HG02973 (cell line): ENCODE data around the gene USH2A.
"Not testable (repeated sequence)": the region's sequence is repeated elsewhere in the genome, so short reads cannot be mapped to it uniquely, and the experiment has no call there.

Experiments used
- ATAC-seq: cut with Tn5 transposase; IDR thresholded peaks from one replicate; pipeline ENCODE4 v1.9.1; 2021; ENCODE audit warnings: moderate library complexity; ENCODE audit not compliant: unreplicated experiment

Gene USH2A

DNA sequence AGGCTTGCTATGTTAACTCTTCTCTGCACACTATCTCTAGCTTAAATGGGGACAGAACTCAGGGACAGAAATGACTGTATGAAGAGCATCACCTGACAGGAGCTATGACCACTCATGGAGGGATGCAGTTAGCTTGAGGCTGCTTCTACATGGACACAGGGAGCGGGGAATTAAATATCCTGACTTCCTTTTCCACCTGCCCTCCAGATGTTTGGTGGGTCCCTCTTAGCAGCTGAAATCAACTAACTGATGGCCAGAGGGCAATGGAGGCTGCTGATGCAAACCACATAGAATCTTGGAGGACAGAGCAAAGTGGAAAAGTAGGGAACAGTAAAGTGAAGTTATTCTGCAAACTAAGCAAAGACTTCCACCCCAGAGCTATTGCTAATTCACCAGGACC, 214.1 kb downstream of the USH2A start:
- no peak for ATAC-seq

DNA sequence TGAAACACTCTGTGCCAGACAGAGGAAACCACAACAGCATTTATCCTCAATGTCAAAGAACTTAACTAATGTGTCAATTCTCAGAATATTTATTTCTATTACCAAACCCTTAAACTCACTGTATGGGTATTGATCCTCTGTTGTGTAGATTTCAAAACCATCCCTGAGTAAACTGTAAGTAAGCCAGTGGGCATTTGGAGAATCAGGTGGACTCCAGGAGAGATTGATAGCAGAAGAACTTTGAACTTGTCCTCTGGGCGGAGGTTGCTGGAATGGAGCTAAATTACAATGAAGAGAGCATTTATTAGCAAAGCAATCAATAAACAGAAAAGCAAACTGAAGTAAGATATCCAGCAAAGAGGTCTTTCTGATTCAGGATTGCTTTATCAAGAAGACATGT, 216.1 kb downstream of the USH2A start:
- ATAC-seq = no peak

DNA sequence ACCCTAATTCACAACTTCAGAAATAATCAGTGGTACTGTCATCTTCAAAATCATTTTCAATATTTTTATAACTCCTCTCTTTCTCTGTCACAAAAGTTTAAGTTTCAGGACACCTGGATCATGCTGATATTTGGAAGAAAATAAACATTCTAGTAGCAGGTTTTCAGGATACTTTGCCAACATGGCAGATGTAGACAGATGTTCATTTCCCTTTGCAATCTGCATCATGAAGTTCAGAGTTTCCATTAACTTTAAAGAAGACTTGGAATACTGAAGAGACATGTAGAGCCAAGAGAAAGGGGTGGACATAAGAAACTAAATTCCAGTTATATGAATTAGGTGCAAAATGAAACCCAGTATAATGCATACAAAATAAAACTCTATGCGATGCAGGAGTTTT, 218.1 kb downstream of the USH2A start:
- ATAC-seq = no peak

DNA sequence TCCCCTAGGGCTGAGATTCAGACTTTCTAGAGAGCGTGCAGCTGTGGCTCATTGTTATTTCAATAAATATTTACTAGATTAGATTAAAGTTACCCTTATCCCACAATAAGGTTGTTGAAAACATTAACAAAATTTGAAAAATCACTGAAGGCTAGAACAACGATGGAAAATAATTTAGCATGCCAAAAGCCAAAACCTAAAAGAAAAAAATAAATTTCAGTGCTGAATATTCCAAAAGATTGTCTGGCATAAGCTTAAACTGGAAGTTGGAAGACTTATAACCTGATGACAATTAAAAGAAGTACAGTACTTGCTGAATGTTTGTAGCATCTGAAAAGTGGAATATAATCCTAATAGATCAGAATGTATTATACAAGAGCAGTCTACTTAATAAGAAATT, 221.3 kb downstream of the USH2A start:
- ATAC-seq = no peak

DNA sequence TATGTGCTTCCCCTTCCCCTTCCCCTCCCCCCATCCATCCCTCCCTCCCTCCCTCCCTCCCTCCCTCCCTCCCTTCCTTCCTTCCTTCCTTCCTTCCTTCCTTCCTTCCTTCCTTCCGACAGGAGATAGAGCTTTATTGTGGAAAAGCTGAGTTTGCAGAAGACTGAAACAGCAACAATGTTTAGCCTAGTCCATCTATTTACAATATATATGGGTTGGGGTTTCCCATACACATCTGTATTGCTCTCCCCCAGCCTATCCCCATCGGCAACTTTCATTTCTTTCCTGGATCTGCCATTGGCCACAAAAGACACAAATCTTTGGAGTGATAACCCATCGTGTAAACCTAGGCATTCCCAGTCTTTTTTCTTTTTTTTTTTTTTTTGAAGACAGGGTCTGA, 222.3 kb downstream of the USH2A start:
- no peak for ATAC-seq

DNA sequence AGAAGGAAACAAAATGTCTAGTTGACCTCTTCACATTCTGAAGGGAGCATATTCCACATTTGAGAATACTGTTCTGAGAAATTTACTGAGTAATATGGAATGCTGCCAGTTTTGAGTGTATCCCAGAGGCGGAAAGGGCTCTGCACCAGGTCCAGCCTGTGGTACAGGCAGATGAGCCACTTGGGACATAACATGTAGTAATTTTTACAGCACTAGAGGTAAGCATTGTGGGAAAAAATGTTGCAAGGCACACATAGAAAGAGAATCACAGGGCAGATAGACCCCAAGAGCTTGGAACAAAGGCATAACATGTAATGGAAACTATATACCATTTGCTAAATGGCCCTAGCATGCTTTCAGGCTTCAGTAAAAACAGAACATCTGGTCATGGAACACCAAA, 228.5 kb downstream of the USH2A start:
- ATAC-seq = no peak

DNA sequence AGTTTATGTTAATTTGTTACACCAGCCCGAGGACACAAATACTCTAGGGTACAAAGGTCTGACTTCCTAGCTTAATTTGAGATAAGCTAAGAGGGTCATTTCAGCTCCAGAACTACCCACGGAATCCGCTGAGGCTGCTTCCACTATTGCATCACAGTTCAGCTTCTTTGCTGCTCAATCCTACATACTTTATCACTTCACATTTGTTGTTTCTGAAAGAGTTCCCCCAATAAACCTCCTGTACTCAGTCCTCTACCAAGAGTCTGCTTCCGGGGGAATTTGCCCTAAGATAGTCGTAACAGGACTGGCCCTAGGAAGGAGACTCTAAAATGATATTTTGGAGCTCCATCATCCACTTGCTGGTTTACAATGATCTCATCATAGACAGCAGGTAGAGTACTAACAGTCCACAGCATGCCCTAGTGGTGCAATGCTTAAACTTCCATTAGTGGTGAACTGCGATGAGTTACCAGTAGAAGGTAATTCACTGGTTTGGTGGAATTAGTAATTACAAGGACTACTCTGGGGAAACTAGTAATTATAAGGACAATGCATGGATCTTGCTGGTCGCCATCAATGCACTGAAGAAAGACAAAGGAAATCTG, 229.3 kb downstream of the USH2A start:
- no peak for ATAC-seq

DNA sequence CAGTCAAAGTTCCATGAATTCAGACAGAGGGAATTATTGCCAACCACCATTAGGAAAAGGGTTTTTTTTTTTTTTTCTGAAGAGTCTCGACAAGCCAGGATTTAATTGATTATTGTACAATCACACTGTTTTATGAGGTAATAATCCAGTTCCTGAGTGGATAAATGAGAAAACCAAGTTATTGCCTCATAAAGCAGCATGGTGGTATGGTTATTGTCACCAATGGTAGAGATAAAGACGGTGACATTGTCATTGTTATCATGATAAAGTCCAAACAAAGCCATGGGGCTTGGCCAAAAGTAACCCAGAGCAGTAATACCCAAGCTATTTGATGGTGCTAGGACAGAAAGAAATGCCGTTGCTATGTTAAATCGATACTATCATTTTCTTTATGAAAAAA, 232.8 kb downstream of the USH2A start:
- no peak for ATAC-seq

DNA sequence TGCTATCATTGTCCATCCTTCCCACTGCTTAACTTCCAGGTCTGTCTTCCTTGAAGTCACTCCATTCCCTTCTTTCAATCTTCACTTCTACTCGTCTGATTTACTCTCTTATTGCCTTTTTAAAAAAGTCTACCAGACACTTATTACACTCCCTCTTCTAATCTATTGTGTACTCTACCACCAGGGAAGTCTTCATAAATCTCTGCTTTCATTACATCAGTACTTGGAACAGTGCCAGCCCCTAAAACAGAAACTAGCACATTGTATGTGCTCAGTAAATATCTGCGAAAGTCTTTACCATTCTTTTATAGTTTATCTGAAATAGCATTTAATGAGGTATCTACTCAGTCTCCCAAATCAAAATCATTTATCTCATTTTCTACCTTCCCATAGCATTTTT, 236.4 kb downstream of the USH2A start:
- ATAC-seq = no peak

DNA sequence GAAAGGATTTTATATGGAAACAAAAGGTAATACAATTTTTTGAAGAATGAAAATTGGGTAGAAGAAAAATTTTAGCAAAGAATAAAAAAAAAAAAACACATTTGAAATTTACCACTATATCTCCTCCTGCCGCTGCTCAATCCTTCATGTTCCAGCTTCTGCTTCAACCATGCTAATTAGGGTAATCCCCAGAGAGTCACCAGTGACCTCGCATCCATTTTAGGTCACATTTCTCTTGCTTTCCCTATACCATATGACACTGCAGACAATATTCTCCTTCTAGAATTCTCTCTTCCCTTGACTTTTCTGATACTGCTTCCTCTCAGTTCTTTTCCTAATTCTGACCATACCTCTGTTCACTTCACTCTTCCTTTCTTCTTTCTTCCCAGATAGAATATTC, 237.1 kb downstream of the USH2A start:
- ATAC-seq = no peak

DNA sequence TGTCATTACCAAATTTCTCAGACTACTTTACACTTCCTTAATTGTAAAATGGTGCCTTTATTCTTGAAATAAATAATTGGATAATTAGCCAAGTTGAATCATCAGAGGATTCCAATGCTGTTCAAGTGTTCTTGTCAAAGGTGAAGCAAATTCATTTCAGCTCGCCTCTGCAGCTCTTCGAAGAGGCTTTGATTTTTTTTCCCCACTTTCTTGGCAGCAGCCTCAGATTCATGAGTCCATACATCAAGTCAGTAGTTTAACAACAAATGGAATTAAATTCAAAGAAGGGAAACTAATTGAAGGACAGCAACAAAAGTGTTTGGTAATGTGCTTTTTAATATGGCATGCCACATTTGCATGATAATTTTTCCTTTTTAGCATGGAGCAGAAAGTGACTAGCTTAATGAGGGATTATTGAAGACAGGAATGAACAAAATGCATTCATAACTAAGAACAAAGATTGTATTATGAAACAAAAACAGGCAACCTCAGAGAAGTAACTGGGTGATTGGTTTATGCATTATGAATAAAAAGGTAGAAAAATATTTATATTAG, 239.0 kb downstream of the USH2A start:
- no peak for ATAC-seq

DNA sequence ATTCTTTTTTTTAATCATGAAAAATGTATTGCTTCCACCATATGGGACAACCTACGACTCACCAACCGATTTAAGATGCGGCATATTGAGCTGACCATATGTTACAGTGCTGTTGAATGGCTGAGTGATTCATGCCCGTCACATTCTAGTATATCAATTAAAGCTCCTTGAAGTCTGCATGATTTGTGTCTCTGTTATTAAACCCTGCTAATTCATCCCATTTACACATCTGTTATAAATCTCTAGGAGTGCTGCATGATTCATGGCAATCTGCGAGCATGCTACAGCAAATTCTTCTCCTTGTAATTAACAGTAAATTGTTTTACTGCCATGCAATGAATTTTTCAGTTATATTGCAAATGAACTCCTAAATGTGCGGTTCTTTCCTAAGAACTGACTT, 239.8 kb downstream of the USH2A start:
- no peak for ATAC-seq

DNA sequence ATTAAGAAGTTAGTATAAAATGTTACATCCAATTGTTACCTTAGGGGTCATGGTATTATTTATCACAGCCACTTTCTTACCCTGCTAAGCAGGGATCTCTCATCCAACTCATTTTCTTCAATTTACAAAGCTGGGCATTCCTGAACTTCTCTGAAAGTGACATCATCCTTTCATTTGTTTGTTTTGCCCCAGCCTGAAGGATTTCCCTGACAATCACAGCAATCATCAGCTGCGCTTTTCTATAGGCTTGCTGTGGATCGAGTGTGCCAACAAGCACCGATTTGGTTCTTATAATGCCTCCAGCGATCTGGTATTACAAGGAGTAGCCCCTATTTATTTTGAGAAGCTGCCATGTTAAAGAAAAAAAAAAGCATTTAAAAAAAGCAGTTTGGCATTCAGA, 240.2 kb downstream of the USH2A start:
- no peak for ATAC-seq

DNA sequence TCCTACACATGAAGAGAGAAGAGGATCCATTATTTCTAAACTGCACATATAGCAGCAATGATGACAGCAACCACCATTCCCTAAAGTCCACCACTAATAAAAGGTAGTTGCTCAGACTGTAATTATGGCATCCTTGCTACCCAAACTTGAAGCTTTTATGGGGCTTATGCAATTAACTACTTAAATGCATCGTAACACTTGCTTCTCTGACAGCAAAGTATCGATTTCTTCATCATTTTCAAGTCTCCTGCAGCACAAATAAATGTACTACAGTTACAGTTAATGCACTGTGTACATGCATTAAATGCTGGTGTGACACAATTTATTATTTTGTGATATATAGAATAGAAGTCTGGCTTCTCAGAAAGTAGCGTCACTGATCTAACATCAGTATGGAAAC, 241.7 kb downstream of the USH2A start:
- no peak for ATAC-seq

DNA sequence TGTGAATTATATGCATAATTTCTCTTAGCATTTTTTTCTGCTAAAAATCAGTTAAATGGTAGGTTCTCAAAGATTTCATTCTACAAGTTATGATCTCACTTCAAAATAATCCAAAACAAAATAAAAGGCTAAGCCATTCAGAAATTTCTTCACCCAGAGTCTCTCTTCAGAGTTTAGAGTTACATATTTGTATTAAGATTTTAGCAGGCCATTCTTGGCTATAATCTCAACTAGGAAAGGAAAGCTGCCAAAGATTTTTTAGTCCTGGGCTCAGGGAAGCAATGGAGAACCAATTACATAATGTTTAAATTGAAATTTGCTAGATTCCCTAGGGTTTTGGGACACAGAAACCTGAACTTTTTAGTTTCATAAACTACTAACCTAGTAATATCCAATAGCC, 245.0 kb downstream of the USH2A start:
- no peak for ATAC-seq

DNA sequence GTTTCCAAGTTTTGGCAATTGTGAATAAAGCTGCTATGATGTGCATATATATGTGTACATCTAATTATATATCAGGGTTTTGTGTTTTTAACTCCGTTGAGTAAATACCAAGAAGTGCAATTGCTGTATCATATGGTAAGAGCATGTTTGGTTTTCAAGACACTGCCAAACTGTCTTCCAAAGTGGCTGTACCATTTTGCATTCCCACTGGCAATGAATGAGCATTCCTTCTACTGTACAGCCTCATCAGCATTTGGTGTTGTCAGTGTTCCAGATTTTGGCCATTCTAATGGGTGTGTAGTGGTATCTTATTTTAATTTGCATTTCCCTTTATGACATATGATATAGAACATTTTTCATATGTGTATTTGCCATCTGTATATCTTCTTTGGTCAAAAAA, 246.3 kb downstream of the USH2A start:
- no peak for ATAC-seq

DNA sequence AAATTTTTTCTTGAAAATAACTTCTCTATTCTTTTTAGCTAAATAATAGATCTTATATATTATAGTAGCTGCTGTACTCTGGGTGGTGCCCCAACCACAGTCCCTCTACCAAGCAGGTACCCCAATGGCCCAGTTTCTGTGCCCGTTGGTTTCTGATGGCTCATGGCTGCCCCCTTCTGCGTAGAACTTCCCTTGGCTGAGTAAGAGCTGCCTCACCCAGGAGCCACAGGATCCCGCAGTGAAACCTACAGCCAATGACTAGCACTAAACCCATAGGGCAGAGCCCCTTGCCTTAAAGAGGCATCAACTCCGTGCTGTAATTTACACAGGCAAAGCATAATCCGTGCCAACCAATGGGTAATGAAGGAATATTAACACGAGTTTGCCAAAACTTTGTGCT, 247.5 kb downstream of the USH2A start:
- no peak for ATAC-seq

DNA sequence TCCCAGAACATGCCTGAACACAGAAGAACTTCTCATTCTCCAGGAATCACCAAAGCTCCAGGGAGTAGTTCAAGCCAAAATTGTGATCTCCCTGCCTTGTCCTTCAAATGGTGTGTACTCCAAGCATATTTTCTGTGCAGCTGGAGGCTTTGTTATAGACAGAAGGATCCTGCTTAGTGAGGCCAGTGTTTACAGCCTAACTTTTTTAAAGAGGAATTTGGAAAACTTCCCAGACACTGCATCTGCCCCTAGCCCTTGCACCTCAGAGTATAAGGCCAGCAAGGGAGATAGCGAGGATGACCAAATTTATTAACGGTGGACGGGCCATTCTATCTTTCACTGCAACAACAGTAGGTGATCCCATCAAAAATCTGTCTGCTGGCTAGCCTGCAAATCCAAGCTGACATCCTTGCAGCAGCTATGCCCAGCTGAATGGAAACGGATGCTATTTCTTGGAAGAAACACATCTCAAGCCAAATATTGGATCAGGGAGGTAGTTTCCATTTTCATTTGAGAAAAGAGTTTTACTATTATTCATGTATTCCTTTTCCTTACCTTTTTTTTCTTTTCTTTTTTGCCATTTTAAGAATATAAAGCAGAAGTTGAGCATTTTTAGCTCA, 249.8 kb downstream of the USH2A start:
- ATAC-seq = no peak

DNA sequence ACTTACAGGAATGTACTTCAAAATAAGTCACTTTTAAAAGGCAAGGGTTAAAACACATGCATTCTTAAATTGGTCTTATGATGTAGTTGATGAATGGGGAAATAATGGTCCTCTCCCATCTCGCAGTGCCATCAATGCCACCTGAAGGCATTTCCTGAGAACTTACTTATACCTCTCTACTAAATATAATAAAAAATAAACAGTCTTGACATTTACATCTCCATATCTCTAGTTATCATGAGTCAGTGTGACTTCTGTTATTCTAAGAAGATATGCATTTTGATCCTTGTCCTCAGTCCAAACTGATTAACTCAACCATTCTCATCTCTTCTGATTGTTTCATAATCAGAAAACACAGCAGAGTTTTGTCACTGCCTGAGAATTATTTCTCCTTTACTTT, 253.9 kb downstream of the USH2A start:
- ATAC-seq = no peak

DNA sequence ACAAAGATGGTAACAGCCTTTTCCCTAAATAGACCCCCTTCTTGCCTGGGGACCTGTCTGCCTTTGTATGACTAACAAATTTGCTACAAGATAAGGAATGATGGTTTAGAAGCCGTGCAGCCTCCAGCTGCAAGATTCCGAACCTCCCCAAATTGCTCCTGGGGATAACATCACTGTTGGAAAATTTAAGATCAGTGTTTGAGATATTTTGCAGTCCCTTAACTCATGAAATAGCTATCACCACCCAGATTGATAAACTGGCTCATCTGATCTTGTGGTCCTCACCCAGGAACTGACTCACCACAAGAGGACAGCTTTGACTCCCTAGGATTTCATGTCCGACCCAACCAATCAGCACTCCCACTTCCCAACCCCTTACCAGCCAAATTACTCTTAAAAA, 254.7 kb downstream of the USH2A start:
- ATAC-seq = no peak

DNA sequence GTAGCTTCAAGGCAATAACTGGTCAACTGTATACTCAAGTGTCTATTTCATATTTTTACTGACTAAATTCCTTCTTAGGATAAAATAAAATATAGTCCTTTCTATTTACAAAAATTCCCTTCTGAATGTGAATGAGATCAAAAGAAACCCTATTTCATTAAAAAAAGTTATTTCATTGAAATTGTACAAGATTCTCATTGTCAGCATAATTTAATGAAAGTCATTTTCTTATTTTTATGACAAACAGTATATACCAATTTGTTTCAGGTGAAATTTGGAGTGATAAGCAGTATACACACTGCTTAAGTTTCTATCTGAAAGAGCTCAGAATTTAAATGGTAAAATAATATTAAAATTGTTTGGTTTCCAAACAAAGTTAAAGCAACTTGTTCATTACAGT, 269.2 kb downstream of the USH2A start:
- ATAC-seq = no peak

DNA sequence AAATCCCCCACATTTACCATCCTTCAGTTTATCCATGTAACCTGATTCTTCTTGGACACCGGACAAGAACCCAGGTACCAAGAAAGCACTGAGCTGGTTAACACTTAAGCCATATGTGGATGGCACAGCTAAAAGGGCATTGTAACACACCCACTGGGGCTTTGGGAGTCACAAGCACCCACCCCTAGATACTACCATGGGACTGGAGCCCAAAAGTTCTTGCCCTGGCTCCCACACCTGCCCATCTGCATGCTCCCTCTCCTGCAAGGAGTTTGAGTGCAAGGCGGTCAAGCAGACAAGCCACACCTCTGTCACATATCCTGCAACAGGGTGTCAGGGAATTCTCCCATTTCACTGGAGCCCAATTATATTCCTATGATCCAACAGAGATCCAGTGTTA, 270.1 kb downstream of the USH2A start:
- ATAC-seq = no peak

DNA sequence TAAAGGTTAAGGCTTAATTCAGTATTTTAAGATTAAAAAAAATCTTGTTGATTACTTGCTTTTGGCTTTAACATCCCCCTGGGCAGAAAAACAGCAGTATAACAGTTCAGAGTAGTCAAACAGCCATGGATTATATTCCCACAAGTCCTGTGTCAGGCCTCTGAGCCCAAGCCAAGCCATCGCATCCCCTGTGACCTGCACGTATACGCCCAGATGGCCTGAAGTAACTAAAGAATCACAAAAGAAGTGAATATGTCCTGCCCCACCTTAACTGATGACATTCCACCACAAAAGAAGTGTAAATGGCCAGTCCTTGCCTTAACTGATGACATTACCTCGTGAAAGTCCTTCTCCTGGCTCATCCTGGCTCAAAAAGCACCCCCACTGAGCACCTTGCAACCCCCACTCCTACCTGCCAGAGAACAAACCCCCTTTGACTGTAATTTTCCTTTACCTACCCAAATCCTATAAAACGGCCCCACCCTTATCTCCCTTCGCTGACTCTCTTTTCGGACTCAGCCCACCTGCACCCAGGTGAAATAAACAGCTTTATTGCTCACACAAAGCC, 277.7 kb downstream of the USH2A start:
- not testable (repeated sequence) for ATAC-seq
